Hippocampal formation (tissue), 2 donors: ENCODE results near the gene LPAR5.

Experiments
- DNase-seq, 2 donors: peaks; one replicate each; lab custom pipeline; 2025; lab: John Stamatoyannopoulos, UW

LPAR5 gene

DNA sequence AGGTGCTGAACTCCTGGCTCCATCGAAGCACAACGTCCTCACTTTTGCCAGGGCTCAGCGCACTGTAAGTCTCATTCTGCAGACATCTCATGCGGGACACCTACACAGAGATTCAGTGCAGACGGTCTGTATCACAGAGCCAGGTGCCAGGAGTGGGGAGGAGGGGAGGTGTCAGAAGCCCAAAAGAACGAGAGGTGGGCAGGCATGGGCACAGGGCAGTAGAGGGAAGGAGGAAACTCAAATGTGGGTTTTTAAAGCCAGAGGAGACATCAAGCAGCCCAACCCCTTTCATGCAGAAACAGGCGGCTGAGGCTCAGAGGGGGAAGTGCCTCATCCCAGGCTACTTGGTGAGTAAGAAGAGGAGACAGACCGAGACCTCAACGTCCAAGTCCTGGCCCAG is 2.5 kb upstream of the LPAR5 start:
- DNase-seq = no peak

DNA sequence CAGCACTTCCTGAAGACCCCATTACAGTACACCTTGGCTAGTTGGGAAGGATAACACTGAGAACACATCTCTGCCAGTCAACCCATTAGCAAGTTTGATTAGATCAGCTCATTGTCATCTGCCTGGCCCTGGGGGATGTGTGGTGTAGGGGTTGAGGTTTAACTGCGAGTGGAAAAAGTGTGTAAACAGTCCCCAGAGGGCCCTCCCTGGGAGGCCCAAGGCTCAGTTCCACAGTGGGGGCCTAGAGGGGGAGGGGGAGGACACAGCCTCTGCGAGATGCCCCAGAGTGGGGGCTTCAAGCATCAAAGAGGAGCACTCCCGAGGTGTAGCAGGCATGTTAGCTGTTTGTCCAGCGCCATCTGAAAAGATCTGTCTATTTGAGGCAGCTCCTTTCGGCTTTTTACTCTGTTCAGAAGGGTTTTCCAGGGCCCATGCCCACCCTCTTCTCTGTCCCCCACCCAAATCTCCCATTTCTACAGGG is 344 bp downstream of the LPAR5 start:
- no peak for DNase-seq

DNA sequence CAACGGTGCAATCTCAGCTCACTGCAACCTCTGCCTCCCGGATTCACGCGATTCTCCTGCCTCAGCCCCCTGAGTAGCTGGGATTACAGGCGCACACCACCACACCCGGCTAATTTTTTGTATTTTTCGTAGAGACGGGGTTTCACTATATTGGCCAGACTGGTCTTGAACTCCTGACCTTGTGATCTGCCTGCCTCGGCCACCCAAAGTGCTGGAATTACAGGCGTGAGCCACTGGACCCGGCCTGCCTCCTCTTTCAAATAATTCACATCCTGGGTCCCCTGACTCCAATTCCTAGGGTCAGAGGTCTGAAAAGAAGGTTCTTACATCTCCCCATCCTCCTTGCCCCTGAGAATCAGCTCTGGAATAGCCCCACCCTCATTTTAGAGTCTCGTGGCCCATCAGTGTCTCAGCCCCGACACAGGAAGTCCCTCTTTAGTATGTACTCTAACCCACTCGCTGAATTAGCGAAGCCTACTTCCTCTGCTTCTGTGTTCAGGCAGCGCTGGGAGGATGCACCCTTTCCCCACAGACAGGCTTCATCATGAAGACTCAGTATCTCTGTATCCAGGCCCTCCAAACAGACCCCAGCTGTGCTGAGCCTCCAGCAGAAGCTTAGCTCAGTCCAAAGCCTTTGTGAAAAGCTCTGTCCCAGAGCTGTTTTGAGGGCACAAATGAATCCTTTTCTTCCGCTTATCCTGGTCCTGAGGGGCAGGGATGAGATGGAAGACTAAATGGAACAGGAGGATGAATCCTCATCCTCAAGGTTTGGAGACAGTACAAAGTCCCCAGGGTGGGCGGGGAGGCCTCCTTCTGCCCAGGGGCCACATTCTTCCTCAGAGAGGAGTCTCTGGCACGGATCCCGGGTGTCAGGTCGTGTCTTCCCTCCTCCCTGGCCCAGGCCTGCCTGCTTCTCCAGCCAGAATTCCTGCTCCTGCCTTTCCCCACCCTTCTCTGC is 3.5 kb downstream of the LPAR5 start:
- DNase-seq = no peak

DNA sequence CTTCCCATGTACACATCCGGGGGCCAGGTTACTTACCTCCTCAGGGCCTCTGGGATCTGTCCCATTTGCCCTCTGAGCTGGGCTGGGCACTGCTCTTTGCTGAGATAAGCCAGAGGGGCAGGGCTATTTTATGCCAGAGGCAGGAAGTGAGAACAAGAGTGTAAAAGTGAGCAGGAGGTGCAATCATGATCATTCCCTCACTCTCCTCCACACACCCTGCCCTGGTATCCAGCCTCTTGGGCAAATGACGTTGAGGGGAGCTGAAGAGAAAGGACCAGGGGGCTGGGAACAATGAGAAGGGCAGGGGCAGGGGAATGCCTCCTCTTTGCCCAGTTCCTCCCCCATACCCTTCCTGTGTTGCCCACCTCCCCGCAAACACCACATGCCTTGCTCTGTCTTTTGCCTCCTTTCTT is 4.2 kb downstream of the LPAR5 start:
- DNase-seq = no peak

DNA sequence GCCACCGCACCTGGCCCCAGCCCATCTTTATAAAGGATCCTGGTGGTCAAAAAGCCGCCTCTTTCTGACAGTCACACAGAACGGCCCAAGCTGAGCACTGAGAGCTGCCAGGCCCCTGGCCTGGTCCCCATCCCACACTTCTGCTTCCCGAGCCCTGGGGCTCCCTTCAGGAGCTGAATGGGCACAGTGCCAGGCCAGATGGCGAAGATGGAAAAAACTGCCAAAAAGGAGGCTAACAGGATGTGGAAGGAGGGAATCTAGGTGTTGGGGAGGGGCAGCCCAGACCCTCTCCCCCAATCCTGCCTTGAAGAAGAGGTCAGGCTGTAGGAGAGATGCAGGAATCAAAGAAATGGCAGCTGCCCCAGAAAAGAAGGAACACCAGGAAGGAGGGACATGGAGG is 5.0 kb downstream of the LPAR5 start:
- DNase-seq = no peak

DNA sequence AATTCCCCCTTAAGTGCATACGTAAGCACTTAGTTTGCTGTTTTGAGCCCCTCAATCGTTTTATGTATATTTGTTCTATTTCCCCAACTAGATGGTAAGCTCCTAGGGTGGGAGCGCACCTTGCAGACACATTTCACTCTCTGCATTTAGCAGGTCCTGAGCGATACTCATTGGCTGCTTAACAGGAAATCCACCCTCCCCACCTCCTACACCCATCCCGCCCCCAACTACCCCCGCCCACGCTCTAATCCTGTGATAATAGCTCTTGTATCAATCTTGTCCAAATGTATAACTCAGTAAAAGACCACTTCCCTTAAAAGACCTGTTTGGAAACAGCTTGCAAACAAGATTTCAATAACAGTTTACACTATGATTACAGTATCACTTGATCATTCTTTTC is 8.1 kb downstream of the LPAR5 start:
- DNase-seq = no peak

DNA sequence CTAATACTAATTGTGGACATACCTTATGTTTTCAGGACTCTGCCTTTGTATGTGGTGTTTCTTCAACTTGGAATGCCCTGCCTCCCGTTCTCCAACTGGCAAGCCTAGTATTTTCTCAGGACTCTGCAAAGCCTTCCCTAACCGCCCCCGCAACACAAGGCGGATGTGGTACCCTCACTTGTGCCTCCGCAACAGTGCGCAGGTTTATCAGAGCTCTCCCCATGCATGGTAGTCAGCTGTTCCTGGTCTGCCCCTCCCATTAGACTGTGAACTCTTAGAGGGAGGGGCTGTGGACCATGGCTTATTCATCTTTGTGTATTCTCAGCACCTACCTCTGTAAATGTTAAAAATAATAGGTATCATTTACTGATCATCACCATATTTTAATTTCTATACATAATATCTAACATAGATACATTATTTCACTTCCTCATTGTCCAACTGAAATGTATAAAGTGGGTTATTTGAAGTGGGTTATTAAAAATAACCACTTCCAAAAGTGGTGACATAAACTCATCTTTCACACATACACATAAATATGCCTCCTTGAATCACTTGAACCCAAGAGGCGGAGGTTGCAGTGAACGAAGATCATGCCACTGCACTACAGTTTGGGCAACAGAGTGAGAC is 9.0 kb downstream of the LPAR5 start:
- no peak for DNase-seq

DNA sequence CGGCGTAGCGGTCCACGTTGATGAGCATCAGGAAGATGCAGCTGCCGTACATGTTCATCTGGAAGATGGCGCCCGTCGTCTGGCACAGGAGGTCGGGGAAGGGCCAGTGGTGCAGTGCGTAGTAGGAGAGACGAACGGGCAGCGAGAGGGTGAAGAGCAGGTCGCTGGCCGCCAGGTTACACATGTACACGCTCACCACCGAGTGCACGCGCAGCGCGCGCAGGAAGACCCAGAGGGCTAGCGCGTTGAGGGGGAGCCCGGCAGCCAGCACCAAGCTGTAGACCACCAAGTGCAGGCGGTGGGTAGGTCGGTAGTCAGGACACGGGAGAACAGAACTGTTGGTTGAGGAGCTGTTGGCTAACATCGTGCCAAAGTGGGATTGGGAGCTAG is 14.9 kb downstream of the LPAR5 start:
- no peak for DNase-seq

DNA sequence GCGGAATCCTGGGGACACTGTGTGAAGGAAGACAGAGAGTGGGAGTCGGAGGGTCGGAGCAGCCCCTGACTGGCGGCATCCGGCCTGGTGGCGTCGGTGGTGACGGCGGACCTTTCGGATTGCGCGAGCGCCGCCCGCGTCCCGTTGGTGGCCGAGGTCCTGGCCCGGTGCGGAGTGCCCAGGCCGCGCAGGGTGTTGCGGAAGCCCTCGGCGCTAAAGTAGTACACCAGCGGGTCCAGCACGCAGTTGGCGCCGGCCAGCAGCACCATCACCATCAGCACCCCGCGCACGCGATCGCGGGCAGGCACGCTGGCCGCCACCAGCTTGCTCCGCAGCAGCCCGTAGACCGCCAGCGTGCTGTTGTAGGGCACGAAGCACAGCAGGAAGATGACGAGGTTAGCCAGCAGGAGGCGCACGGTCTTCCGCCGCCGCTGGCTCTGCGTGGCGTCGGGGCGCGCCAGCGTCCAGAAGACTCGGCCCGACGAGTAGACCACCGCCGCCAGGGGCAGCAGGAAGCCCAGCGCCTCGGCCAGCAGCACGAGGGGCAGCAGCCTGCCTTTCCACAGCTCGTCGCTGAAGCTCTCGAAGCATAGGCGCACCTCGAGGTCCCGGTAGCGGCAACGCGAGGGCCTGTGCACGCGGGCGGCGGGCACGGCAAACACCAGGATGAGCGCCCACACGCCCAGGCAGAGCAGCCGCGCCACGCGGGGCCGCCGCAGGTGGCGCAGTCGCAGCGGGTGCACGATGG is 15.4 kb downstream of the LPAR5 start:
- DNase-seq = no peak

DNA sequence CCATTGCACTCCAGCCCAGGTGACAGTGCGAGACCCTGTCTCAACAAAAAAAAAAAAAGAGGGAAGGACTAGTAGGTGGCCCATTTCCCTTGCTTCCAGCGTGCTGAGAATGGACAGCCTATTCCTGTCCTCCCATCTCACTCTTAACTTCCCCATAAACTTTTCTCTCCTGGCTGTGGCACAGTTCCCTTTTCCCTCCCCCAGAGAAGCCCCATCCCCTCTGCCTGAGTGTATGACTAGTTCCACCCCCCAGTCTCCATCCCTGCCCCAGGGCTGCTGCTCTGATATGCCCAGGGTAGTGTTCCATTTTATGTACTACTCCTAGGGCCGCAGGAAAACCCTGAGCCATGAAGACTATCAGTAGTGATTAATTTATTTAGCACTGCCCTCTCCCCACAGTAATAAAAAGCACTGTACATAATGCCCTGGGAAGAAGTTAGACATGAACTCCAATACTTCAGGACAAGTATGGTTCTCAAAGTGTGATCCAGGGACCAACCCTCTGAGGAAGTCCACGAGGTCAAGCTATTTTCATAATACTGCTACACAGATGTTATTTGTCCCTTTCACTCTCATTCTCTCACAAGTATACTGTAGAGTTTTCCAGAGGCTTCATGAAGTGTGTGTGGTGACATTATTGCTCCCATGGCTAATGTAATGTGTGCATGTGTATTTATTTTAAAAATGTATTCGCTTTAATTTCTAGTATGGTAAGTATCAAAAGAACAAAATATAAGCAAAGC is 17.1 kb downstream of the LPAR5 start:
- DNase-seq = no peak

DNA sequence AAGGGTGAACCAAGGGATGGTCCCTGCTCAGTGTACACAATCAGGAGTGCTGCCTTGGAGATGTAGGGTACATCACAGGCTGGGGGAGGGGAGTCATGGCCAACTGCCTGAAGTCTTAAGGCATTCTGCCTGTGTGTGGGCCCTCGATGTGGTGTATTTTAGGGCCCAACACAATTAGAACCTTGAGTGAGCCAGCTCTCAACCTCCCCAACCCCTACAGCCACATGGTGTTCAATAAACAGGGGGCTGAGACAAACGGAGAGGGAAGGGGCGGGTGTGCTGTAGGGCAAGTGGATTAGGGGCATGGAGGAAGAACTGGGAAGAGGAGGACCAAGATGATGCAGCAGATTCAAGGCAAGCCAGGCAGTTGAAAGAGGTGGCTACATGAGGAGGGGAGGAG is 20.0 kb downstream of the LPAR5 start:
- no peak for DNase-seq

DNA sequence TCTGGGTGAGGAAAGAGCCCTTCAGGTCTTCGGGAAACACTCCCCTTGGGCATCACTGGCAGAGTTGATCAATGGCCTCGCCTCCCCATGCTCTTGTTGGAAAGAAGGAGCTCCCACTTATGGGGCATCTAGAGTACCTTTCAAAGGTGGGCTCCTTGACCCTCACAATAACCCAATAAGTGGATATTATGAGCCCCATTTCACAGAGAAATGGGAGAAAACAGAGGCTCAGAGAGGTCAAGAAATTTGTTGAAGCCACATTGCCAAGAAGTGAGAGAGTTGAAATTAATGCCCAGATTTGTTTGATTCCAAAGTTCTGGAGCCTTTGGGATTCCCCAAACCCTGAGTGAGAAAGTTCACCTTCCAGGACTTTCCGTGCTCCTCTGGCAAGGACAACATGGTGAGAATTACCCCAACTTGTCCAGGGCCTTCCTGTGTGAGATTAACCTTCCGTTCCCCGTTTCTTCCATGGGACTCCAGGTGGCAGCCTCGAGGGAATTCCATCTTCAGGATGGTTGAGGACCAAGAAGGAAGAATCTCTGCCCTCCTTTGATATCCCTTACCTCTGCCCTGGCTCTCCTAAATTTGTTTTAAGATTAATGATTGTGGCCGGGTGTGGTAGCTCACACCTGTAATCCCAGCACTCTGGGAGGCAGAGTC is 21.1 kb downstream of the LPAR5 start:
- no peak for DNase-seq

DNA sequence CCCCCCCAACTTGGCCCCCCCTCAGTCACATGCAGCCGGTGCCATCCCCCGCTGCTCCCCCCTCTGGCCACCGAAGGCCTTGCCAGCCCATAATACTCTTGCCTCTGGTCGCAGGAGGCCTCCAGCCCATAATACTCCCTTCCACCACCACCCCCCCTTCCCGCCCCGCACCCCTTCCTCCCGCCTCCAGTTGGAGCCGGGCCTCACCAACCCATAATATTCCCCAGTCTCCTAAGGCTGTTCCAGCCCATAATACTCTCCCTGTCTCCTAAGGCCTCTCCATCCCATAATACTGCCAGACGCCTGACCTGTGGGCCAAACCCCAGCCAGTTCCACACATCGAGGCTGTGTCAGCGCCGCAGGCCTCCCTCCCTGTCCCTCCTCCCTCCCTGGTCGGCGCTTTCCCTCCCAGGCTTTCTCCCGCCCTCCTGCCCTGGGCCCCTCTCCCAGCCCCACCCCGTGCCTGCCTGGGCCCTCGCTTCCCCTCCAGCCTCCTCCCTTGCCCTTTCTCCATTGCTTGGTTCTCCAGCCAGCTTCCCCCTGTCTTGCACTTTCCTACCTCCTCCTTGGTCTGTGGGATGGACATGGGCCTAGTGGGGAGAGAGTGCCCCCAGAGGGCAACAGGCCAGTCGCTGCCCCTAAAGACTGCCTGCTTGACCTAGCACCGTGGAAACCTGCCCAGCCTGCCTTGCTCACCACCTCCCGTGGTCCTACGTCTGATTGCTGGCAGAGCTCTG is 21.8 kb downstream of the LPAR5 start:
- peak; percentile 96 to 99 for DNase-seq

DNA sequence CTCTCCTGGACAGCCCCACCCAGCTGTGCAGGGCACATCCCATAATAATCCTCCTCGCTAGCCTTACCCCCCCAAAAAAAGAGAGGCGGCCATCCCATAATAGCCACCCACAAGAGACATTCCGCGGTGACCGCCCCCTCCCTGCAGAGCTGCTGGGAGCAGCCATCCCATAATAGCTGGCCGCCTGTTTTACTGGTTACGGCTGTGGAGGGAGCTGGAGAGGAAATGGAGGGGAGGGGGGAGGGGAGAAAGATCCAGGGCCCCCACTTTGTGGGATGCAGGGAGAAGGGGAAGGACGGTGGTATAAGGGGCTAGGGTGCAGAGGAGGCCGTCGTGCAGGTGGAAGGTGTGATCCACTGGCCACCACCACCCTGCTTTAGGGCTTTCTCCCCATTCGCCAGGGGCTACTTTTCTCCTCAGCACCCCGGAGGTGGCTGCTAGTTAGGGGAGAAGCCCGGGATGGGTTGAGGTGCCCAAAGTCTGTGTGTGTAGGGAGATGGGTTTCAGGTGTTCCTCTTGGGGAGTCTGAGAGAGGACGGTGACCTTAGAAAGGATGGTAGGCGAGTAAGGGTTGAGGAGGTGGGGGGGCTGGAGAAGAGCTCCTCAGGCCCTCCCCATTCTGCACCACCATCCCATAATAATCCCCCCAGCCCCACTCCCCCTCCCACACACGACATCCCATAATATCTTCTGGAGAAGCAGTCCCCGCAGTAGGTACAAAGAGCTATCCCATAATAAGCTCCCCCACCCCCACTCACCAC is 22.6 kb downstream of the LPAR5 start:
- DNase-seq = peak; percentile 78 to 99

DNA sequence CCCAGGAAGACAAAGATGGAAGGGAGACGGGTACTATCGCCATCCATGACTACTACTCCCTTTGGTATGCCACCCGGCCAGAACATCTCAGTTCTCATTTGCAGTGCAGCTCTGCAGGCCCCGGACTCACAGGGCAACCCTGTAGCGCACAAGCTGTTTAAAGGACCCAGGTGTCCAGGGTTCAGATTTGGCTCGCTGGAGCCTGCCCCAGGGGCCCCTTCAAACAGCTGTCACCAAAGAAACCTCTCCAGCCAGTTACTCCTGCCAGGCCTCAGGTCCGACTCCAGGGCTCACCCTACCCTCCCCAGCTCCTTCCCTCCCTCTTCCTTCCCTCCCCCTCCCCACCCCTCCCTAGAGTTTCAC is 23.1 kb downstream of the LPAR5 start:
- peak in 1 of 2 donors; percentile 82 for DNase-seq

DNA sequence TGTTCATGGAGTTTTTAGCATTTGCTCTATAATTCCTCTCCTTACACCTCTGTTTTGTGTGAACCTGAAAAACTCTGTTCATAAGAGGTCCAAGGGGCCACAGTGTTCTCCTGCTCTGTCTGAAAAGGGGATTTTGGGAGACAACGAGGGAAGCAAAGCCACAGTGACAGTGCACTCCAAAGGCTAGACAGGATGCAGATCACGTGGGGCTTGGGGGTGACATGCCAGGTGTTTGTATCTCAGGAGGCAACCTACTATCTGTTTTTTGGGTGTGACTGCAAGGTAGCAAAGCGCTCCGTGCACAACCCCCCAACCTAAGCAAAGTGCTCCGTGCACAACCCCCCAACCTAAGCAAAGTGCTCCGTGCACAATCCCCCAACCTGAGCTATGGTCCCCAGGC is 23.5 kb downstream of the LPAR5 start:
- DNase-seq = no peak

DNA sequence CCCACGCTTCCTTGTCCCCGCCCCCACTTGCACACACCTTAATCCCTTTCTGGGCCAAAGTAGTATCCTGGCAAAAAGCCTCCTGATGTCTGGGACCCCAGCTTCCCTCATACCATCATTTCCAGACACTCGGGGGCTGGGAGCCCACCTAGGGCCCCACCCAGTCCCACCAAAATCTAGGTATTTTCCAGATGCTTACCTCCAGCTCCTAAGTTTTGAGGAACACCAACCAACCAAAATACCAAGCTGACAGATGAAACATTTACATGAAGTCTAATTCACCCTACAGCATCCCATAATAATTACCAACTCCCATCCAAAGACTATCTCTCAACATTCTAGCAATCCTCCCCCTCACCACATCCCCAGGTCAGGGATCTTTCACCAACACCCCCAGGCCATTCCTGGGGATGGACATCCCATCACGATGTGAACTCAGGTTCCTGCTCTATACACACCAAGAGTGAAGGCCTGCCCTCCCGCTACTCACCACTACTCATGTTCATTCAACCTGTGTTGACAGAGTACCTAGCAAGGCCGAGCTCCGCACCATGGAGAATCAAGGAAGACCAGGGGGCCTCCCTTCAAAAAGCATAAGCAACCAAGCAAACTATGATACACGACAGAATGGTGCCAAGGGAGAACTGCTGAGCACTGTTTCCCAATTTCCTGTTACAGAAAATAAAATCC is 27.0 kb downstream of the LPAR5 start:
- no peak for DNase-seq

DNA sequence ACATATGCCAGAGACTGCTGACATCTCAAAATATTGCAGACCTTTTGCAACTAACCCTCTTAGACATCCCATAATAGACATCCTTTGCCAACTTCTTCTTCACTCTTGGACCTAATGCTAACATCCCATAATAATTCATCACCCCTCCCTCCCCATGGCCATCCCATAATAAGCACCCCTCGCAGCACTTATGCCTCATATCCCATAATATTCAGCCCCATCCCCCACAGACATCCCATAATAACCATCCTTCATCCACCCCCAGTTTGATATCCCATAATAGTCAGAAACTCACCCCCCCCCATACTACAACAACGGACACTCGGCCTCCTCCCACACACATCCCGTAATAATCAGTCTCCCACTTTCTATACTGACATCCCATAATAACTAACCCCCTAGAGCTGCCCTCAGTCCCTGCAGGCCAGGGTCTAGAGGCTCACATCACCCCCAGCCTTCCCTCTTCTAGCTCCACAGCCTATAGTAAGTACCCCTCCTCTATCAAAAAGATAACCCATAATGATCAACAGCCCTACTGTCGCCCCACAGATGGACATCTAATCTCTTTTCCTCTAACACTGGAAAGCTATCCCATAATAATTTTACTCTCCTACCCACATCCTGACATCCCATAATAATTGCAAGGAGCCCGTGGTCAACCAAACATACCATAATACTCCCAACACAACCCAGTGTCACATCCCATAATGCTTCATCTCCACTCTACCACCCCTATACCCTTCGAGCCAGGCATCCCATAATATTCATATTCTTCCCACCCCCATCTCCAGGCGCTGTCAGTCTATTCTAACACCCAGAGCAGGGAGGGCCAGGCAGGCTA is 27.8 kb downstream of the LPAR5 start:
- DNase-seq = peak; percentile 60
